CD8-positive, alpha-beta memory T cell (primary cell): Measurements from ENCODE around the gene CAP2. TPM values are rescaled to one million over a fixed set of nuclear protein-coding genes. Genes with fewer than 3 reads are reported as not detected.
"Not testable (repeated sequence)": the region's sequence is repeated elsewhere in the genome, so short reads cannot be mapped to it uniquely, and the experiment has no call there.

Experiments used
- CTCF ChIA-PET: fragments of 350-600 bp; sonication (Branson Sonifier 250); formaldehyde crosslinking; loops from one replicate; lab custom pipeline; 2021; ENCODE audit warnings: antibody characterized with exemption; lab: Charles Lee
- POLR2A ChIA-PET: fragments of 350-600 bp; sonication (Branson Sonifier 250); formaldehyde crosslinking; loops from one replicate; lab custom pipeline; 2021; ENCODE audit warnings: antibody characterized with exemption; lab: Charles Lee
- DNase-seq, 5 donors: peaks; one replicate each; pipeline versions ENCODE4 v3.0.0 to v3.0.0-alpha.2; 2020 to 2022; ENCODE audit warnings: mixed read lengths in 1 of 5
- H3K27ac ChIP-seq: one replicate; pipeline ENCODE4 v1.7.0; 2013; ENCODE audit warnings: low read depth, mild to moderate bottlenecking, low read length, moderate library complexity
- H3K27me3 ChIP-seq: 2 replicates; pipeline ENCODE4 v1.7.0; 2013; ENCODE audit warnings: low read length, mild to moderate bottlenecking; ENCODE audit not compliant: insufficient read depth, poor library complexity, severe bottlenecking
- H3K36me3 ChIP-seq: 2 replicates; pipeline ENCODE4 v1.7.0; 2013; ENCODE audit warnings: mild to moderate bottlenecking, low read length, moderate library complexity; ENCODE audit not compliant: insufficient read depth
- H3K4me1 ChIP-seq: 2 replicates; pipeline ENCODE4 v1.7.0; 2013; ENCODE audit warnings: mild to moderate bottlenecking, low read length, moderate library complexity; ENCODE audit not compliant: insufficient read depth
- H3K4me3 ChIP-seq: 2 replicates; pipeline ENCODE4 v1.7.0; 2013; ENCODE audit warnings: mild to moderate bottlenecking, low read length
- H3K9me3 ChIP-seq: 2 replicates; pipeline ENCODE4 v1.7.0; 2013; ENCODE audit warnings: mild to moderate bottlenecking, low read length
- H3K27ac Mint-ChIP-seq, 8 donors: one replicate each; pipeline ENCODE4 v1.8.0; 2020 to 2021; ENCODE audit warnings: mixed read lengths in 8 of 8, mild to moderate bottlenecking in 6 of 8, inconsistent platforms in 3 of 8, moderate library complexity in 3 of 8
- H3K27me3 Mint-ChIP-seq, 2 donors: one replicate each; pipeline ENCODE4 v1.8.0; 2020 to 2021; ENCODE audit warnings: mixed read lengths in 2 of 2, mild to moderate bottlenecking in 1 of 2, moderate library complexity in 1 of 2
- H3K36me3 Mint-ChIP-seq, 3 donors: one replicate each; pipeline ENCODE4 v1.8.0; 2020 to 2021; ENCODE audit warnings: mixed read lengths in 3 of 3, inconsistent platforms in 1 of 3, mild to moderate bottlenecking in 1 of 3
- H3K4me1 Mint-ChIP-seq, 3 donors: one replicate each; pipeline ENCODE4 v1.8.0; 2020 to 2021; ENCODE audit warnings: mixed read lengths in 3 of 3, inconsistent platforms in 1 of 3, mild to moderate bottlenecking in 1 of 3
- H3K4me3 Mint-ChIP-seq, 7 donors: one replicate each; pipeline ENCODE4 v1.8.0; 2020 to 2021; ENCODE audit warnings: mixed read lengths in 7 of 7, mild to moderate bottlenecking in 6 of 7, moderate library complexity in 4 of 7, inconsistent platforms in 2 of 7
- H3K9me3 Mint-ChIP-seq, 5 donors: one replicate each; pipeline ENCODE4 v1.8.0; 2020 to 2022; ENCODE audit warnings: mixed read lengths in 5 of 5, mild to moderate bottlenecking in 3 of 5, moderate library complexity in 2 of 5, inconsistent platforms in 1 of 5
- polyA plus RNA-seq: library from polyadenylated mRNA; unstranded; fragments of 300-500 nt; fragmentation: Illumina TruSeq; gene quantifications from one replicate; pipeline ENCODE4 v1.2.3, GENCODE V29; 2021
- total RNA-seq, 2 experiments: library from RNA; stranded (reverse); gene quantifications; one replicate each; pipeline ENCODE4 v1.2.3, GENCODE V29; 2021

CAP2 gene
- total and polyA plus RNA-seq, 3 experiments from 2014 or later: 1.0 TPM; not detected in 2

DNA sequence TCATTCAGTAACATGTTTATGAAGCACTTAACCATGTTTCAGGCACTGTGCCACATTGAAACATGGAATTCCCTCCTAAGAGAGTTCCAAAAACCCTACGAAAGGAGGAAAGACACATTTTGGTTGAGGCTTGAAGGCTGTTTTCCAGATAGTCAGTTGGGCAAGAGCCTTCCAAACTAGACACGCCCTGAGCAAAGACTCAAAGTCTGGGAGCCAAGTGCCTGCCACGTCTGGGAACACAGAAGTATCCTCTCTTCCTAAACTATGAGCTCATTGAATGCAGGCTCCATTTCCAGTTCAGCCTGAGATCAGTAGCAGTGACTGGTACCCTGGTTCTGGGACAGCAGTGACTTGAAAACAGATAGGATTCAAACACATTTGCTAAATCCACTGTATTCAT is 132.2 kb downstream of the CAP2 start:
- ChIA-PET CTCF (no interaction called here), POLR2A (no interaction called here)
- no peaks in the 10 kb centered on the region for H3K4me1 Mint-ChIP-seq

GRCh38 chr6:17527076-17527475 is 133.7 kb downstream of the CAP2 start:
- no peak for DNase-seq
- Histone ChIP-seq H3K4me1 (no peaks in the 10 kb centered on the region), H3K4me3 (no peak overlapping the region), H3K36me3 (no peaks in the 10 kb centered on the region), H3K9me3 (no peaks in the 10 kb centered on the region), H3K27me3 (no peaks in the 10 kb centered on the region), H3K27ac (no peak overlapping the region)
- ChIA-PET POLR2A (no interaction called here), CTCF (no interaction called here)
- H3K4me3 Mint-ChIP-seq: no peak overlapping the region
- H3K36me3 Mint-ChIP-seq: no peaks in the 10 kb centered on the region
- no peak overlapping the region for H3K27ac Mint-ChIP-seq
- H3K27me3 Mint-ChIP-seq: peaks cover 5 to 27% of the 10 kb centered on the region in 2 donors
- peaks cover 0 to 3% (median 0%) of the 10 kb centered on the region in 5 donors for H3K9me3 Mint-ChIP-seq
- H3K4me1 Mint-ChIP-seq: no peaks in the 10 kb centered on the region

More for the DNA sequence above, 132.2 kb downstream of the CAP2 start:
- Histone ChIP-seq H3K9me3 (no peaks in the 10 kb centered on the region), H3K4me3 (no peak overlapping the region), H3K4me1 (no peaks in the 10 kb centered on the region), H3K27ac (no peak overlapping the region), H3K27me3 (no peaks in the 10 kb centered on the region), H3K36me3 (no peaks in the 10 kb centered on the region)
- no peaks in the 10 kb centered on the region for H3K36me3 Mint-ChIP-seq
- H3K27ac Mint-ChIP-seq: no peak overlapping the region
- H3K4me3 Mint-ChIP-seq: no peak overlapping the region
- no peak for DNase-seq
- peaks cover 8 to 26% of the 10 kb centered on the region in 2 donors for H3K27me3 Mint-ChIP-seq
- H3K9me3 Mint-ChIP-seq: peaks cover 0 to 3% (median 0%) of the 10 kb centered on the region in 5 donors

DNA sequence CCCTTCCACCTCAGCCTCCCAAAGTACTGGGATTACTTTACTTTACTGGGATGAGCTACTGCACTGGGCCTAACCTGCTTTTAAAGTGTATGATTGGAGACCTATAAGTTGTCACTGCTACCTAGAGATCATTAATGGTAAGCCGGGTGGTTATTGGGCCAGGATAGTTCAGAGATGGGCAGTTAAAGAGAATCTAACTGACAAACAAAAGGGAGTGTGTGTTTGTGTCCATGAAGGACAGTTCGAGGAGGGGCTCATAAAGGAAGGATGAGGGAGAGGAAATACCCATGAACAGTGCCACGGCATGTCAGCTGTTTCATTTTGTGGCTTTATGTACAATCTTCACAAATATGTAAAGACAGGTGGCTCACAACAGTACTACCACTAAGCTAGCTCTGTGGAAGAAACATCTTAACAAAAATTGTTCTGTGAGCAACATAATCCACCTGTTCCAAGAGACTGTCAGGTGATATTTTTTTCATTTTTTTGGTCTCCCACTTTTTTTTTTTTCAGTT is 137.0 kb downstream of the CAP2 start:
- H3K27ac ChIP-seq: no peak overlapping the region
- POLR2A ChIA-PET: no interaction called here
- Mint-ChIP-seq H3K36me3 (no peaks in the 10 kb centered on the region), H3K9me3 (peaks cover 0 to 2% (median 0%) of the 10 kb centered on the region in 5 donors), H3K27ac (no peak overlapping the region), H3K4me3 (no peak overlapping the region), H3K4me1 (no peaks in the 10 kb centered on the region), H3K27me3 (peaks cover 2 to 18% of the 10 kb centered on the region in 2 donors)
- no peaks in the 10 kb centered on the region for H3K36me3 ChIP-seq
- H3K4me1 ChIP-seq: no peaks in the 10 kb centered on the region
- CTCF ChIA-PET: interaction anchor here (1.5 kb wide), 1 partner anchor 18 kb away, joined by 3 read pairs; no protein-coding TSS in a partner anchor
- DNase-seq: no peak
- no peaks in the 10 kb centered on the region for H3K9me3 ChIP-seq
- H3K27me3 ChIP-seq: no peaks in the 10 kb centered on the region
- H3K4me3 ChIP-seq: no peak overlapping the region

GRCh38 chr6:17536586-17536985 is 143.2 kb downstream of the CAP2 start:
- H3K4me1 Mint-ChIP-seq: no peaks in the 10 kb centered on the region
- H3K27me3 Mint-ChIP-seq: peaks cover 0 to 26% of the 10 kb centered on the region in 2 donors
- POLR2A ChIA-PET: no interaction called here
- no peaks in the 10 kb centered on the region for H3K36me3 ChIP-seq
- H3K4me1 ChIP-seq: no peaks in the 10 kb centered on the region
- no peaks in the 10 kb centered on the region for H3K9me3 ChIP-seq
- H3K4me3 ChIP-seq: no peak overlapping the region
- no peaks in the 10 kb centered on the region for H3K27me3 ChIP-seq
- no peaks in the 10 kb centered on the region for H3K36me3 Mint-ChIP-seq
- no peak overlapping the region for H3K27ac ChIP-seq
- CTCF ChIA-PET: no interaction called here
- no peak overlapping the region for H3K27ac Mint-ChIP-seq
- no peak overlapping the region for H3K4me3 Mint-ChIP-seq
- no peaks in the 10 kb centered on the region for H3K9me3 Mint-ChIP-seq
- no peak for DNase-seq

GRCh38 chr6:17542243-17542642 is 148.8 kb downstream of the CAP2 start:
- H3K27me3 ChIP-seq: no peaks in the 10 kb centered on the region
- H3K4me1 ChIP-seq: no peaks in the 10 kb centered on the region
- H3K4me3 Mint-ChIP-seq: no peak overlapping the region
- H3K36me3 ChIP-seq: no peaks in the 10 kb centered on the region
- H3K4me1 Mint-ChIP-seq: no peaks in the 10 kb centered on the region
- H3K9me3 Mint-ChIP-seq: peaks cover 0 to 5% (median 2%) of the 10 kb centered on the region in 5 donors
- no peak overlapping the region for H3K4me3 ChIP-seq
- ChIA-PET POLR2A (no interaction called here), CTCF (no interaction called here)
- H3K9me3 ChIP-seq: no peaks in the 10 kb centered on the region
- no peak overlapping the region for H3K27ac ChIP-seq
- no peak overlapping the region for H3K27ac Mint-ChIP-seq
- peaks cover 5 to 18% of the 10 kb centered on the region in 2 donors for H3K27me3 Mint-ChIP-seq
- no peak for DNase-seq
- peaks cover 0 to 2% (median 0%) of the 10 kb centered on the region in 3 donors for H3K36me3 Mint-ChIP-seq

DNA sequence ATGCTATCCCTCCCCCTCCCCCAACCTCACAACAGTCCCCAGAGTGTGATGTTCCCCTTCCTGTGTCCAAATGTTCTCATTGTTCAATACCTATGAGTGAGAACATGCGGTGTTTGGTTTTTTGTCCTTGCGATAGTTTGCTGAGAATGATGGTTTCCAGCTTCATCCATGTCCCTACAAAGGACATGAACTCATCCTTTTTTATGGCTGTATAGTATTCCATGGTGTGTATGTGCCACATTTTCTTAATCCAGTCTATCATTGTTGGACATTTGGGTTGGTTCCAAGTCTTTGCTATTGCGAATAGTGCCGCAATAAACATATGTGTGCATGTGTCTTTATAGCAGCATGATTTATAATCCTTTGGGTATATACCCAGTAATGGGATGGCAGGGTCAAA is 152.3 kb downstream of the CAP2 start:
- H3K4me1 ChIP-seq, H3K27ac Mint-ChIP-seq, H3K36me3 ChIP-seq, CTCF ChIA-PET, H3K4me3 Mint-ChIP-seq, H3K27me3 ChIP-seq, POLR2A ChIA-PET, H3K27ac ChIP-seq, H3K4me1 Mint-ChIP-seq, H3K4me3 ChIP-seq, DNase-seq, H3K9me3 Mint-ChIP-seq, H3K9me3 ChIP-seq, H3K36me3 Mint-ChIP-seq: not testable (repeated sequence)
- peaks cover 9 to 14% of the 10 kb centered on the region in 2 donors for H3K27me3 Mint-ChIP-seq

- no peak for DNase-seq
- no peak overlapping the region for H3K4me3 Mint-ChIP-seq
- Histone ChIP-seq H3K4me1 (no peaks in the 10 kb centered on the region), H3K4me3 (no peak overlapping the region), H3K27ac (no peak overlapping the region), H3K36me3 (no peaks in the 10 kb centered on the region), H3K9me3 (no peaks in the 10 kb centered on the region), H3K27me3 (no peaks in the 10 kb centered on the region)
- H3K36me3 Mint-ChIP-seq: no peaks in the 10 kb centered on the region
- no peaks in the 10 kb centered on the region for H3K9me3 Mint-ChIP-seq
- CTCF ChIA-PET: no interaction called here
- peaks cover 7 to 25% of the 10 kb centered on the region in 2 donors for H3K27me3 Mint-ChIP-seq
- no peak overlapping the region for H3K27ac Mint-ChIP-seq
- POLR2A ChIA-PET: no interaction called here
- H3K4me1 Mint-ChIP-seq: no peaks in the 10 kb centered on the region
Measured at GRCh38 chr6:17551383-17551958, 158.1 kb downstream of the CAP2 start.

DNA sequence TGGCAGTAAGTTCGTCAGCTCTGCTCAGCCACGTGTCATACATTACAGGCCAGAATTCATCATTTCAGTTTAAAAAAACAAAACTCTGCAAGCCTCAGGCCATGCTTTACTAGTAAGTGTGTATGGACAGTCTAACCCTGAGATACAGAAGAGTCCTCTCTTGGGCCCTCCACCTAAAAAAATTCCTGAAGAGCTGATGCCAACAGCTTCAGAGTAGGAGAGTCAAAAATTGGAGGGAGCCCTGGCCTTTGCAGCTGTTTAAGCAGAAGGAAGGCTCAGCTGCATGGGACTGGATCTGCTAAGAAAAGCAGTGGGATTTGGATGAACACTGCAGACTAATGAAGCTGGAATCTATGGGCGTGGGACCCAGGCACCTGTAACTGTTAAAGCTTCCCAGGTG is 159.5 kb downstream of the CAP2 start:
- H3K27me3 Mint-ChIP-seq: peaks cover 10 to 22% of the 10 kb centered on the region in 2 donors
- H3K27ac Mint-ChIP-seq: peak overlapping the region in 1 of 8 donors; percentile 11
- Histone ChIP-seq H3K9me3 (no peaks in the 10 kb centered on the region), H3K4me3 (no peak overlapping the region), H3K27ac (no peak overlapping the region), H3K4me1 (no peaks in the 10 kb centered on the region), H3K36me3 (no peaks in the 10 kb centered on the region), H3K27me3 (no peaks in the 10 kb centered on the region)
- H3K4me3 Mint-ChIP-seq: no peak overlapping the region
- ChIA-PET POLR2A (no interaction called here), CTCF (no interaction called here)
- H3K9me3 Mint-ChIP-seq: no peaks in the 10 kb centered on the region
- H3K36me3 Mint-ChIP-seq: no peaks in the 10 kb centered on the region
- DNase-seq: no peak
- H3K4me1 Mint-ChIP-seq: no peaks in the 10 kb centered on the region
